HG02870 (cell line): Measurements from ENCODE around the gene USP48.
"Not testable (repeated sequence)": the region's sequence is repeated elsewhere in the genome, so short reads cannot be mapped to it uniquely, and the experiment has no call there.

Experiments
- ATAC-seq: cut with Tn5 transposase; IDR thresholded peaks from one replicate; pipeline ENCODE4 v1.9.1; 2021; ENCODE audit warnings: mild to moderate bottlenecking, moderate library complexity; ENCODE audit not compliant: unreplicated experiment

Gene USP48

GRCh38 chr1:21641967-21642739 is 140.8 kb downstream of the USP48 start:
- no peak for ATAC-seq

- ATAC-seq = no peak
These were observed 141.4 kb downstream of the USP48 start for GRCh38 chr1:21641537-21641936.

- no peak for ATAC-seq
These were observed 141.9 kb downstream of the USP48 start for GRCh38 chr1:21641076-21641475.

GRCh38 chr1:21640653-21641052 is 142.3 kb downstream of the USP48 start:
- ATAC-seq = no peak

- no peak for ATAC-seq
These were observed 143.3 kb downstream of the USP48 start for GRCh38 chr1:21639594-21640041.

DNA sequence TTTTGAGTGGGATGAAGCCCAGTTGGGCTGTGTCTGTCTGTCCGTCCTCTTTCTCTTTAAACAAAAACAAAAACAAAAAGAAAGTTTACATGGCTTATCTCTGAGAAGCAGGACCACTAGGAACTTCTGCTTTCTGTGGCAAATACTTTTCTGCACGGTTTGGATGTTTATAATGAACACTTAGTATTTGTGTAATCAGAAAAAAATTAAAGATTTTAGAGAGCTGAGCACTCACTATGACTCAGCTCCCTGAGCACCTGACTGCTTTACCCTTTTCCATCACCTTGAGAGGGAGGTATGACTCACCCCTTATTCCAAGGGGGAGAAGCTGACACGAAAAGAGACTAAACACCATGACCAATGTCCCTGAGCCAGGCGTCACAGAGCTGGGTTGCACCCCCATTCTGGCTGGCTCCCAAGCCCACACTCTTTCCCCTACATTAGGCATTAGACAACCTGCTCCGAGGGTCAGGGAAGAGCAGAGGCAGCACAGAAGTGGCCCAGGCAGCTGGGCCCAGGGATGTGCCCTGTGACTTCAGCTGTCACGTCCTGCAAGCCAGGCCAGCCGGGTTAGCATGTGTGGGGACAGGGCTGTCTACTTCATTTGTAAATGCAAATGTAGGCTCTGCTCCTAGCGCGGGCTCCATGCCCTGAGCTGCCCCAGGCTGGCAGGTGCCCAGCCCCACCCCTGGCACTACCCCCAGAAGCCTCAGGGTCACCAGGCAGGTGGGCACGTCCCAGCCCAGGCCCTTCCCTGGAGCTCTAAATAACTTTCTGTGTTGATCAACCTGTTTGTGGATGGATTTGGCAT is 144.2 kb downstream of the USP48 start:
- no peak for ATAC-seq

- no peak for ATAC-seq
These were observed 145.4 kb downstream of the USP48 start for GRCh38 chr1:21637514-21637913.

- ATAC-seq = no peak
These were observed 146.9 kb downstream of the USP48 start for GRCh38 chr1:21636029-21636428.

GRCh38 chr1:21634806-21635535 is 148.0 kb downstream of the USP48 start:
- ATAC-seq = no peak

DNA sequence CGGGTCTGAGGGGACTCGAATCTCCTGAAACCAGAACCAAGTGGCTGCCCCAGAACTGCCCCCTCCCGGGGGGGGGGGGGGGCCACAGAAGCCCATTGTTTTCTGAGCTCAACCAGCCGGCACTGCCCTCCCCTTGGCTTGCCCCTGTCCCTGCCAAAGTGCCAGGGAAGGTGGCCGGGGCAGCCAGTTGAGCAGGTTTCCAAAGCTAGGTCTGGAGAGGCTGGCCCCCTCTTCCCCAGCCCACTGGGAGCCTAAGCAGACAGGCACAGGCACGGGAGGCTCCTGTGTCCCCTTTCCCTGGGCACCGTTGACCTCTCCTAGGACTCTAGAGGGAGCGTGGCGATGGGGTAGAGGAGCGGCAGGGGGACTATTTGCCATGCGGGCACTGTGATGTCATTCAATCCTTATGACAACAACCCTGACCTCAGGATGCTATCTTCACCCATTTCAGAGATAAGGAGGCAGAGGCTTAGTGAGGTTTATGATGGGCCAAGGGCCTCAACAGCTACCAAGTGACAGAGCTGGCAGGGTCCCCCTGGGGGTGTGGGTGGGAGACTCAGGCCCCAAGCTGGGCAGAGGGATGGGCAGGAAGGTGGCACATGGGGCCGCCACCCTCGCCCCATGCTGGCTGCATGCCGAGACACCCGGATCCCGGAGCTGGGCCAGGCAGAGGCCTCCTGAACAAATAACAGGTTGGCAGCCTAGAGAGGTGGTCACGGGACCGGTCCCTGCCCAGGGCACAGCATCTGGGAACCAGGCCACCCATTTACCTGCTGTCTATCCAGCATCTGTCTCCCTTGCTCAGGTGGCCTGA is 148.8 kb downstream of the USP48 start:
- ATAC-seq = no peak

DNA sequence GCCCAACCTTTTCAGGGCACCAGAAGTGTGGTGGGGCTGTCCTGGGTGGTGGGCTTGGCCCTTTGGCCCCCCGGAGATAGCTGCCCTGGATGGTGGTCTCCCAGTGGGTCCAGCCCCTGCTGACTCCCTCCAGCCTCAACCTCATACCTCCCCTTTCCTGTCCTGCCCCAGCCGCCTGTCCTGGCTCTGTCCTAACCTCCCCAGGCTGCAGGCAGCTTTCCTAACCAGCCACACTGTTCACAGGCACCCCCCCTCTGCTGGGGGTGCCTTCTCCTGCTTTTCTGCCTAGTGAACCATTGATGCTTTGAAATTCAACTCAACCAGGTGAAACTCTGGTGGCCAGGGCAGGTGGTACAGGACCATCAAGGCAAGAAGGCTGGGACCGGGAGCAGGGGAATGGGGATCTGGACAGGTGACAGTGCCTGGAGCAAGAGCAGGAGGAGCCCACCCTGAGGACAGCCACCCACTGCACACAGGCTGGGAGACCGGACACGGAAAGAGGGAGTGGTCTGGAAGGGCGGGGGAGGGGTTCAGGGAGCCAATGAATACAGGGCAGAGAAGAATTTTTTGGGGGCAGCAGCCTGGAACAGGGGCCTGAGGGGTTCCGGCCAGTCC is 149.7 kb downstream of the USP48 start:
- no peak for ATAC-seq

DNA sequence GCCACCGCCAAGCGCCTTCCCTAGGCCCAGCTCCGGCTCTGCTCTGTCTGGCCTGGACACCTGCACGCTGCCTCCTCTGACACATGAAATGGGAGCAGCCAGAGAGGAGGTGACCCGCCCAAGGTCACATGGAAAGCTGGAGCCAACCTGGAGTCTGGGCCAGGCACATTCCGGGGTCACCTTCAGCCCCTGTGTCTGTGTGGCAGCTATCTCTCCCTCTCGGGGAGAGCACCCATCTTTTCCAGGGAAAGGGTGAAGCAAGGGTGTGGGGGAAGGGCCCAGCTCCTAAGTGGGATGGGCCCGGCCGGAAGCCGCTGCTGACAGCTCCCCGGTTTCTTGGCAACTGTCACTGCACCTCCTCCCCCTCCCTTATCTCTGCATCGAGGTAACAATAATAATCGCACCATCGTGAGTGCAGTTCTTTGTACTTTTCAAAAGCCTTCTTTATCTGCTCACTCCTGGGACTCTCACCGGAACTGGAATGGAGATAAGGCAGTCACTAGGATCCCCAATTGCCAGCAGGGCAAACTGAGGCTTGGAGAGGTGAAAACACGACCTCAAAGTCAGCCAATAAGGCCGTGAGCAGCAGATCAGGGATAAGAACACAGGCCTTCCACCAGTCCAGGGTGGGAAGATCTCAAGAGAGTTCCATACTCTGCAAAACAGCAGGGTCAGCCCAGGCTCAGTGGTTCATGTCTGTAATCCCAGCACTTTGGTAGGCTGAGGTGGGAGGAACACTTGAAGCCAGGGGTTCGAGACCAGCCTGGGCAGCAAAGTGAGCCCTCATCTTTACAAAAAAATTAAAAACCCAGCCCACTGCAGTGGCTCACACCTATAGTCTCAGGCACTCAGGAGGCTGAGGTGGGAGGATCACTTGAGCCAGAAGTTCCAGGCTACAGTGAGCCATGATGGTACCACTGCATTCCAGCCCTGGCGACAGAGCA is 150.7 kb downstream of the USP48 start:
- ATAC-seq = no peak

DNA sequence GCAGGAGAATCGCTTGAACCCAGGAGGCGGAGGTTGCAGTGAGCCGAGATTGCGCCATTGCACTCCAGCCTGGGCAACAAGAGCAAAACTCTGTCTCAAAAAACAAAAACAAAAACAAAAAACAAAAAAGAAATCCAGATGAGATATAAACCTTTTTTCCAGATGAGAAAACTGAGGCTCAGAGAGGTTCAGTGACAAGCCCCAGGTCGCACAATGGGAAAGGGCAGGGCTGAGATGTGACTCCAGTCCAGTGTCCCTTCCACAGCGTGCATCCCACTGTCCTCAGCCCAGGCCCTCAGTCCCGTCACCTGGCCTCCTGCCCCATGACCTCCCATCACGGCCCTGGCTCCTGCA is 151.4 kb downstream of the USP48 start:
- not testable (repeated sequence) for ATAC-seq

- ATAC-seq = no peak
These were observed 152.2 kb downstream of the USP48 start for GRCh38 chr1:21630571-21631343.

DNA sequence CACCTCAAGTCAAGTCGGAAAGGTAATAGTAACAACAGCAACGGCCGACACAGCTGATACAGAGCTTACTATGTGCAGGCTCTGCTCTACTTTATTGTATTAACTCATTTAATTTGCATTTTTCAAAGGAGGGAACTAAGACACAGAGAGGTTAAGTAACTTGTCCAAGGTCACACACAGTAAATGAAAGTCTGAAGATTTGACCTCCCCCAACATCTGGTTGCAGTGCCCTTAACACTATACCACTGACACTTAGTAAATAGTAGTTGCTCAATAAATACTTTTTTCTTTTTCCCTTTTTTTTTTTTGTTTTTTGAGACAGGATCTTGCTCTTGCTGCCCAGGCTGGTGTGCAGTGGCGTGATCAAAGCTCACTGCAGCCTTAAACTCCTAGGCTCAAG is 153.0 kb downstream of the USP48 start:
- ATAC-seq = no peak

DNA sequence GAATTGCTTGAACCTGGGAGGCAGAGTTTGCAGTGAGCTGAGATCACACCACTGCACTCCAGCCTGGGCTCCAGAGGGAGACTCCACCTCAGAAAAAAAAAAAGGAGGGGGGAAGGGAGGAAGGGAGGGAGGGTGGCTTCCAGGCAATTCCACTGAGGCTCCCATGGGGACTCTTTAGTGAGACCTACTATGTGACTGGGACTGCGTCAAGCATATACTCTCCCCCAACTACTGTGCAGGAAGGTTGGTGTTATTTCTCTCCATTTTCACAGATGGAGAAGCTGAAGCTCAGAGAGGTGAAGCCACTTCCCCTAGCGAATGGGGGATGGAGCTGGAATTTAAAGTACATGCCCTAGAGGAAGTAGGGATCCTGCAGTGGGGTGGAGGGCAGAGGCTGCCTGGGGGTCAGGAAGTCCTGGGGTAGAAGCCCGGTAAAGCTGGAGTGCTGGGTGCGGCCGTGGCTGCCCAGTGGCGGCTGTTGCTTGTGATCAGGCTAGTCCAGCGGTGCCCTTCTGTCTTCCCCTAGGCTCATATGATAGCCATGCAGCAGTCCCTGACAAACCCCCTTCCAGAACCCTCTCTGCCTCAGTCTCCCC is 154.1 kb downstream of the USP48 start:
- no peak for ATAC-seq
